IMR-90 (cell line): ENCODE results near the gene PARP12. TPM values are rescaled to one million over a fixed set of nuclear protein-coding genes. Genes with fewer than 3 reads are reported as not detected.

Source experiments
- ATAC-seq: fragments of 200-7000 bp; cut with Tn5 transposase; 2 replicates; pipeline ENCODE4 v1.9.1; 2020; ENCODE audit warnings: low read depth, mild to moderate bottlenecking, moderate library complexity
- BruUV-seq: library from RNA; stranded (reverse); fragments of 400-500 nt; replicated peaks from 2 replicates; lab custom pipeline; 2021; lab: Mats Ljungman, UMichigan
- CTCF ChIA-PET: fragments of 300-600 bp; formaldehyde crosslinking; extraction: SDS; loops from one replicate; lab custom pipeline; 2021; ENCODE audit warnings: antibody characterized with exemption; lab: Yijun Ruan, JAX
- POLR2A ChIA-PET: fragments of 300-600 bp; sonication (Branson Sonifier 250); formaldehyde crosslinking; loops from one replicate; lab custom pipeline; 2022; ENCODE audit warnings: antibody characterized with exemption; ENCODE audit not compliant: unreplicated experiment; lab: Charles Lee
- DNase-seq: peaks from one replicate; pipeline ENCODE4 v3.0.0; 2013
- H2AFZ ChIP-seq: replicated peaks from 2 replicates; pipeline ENCODE3; 2013; ENCODE audit warnings: low read length, mild to moderate bottlenecking; ENCODE audit not compliant: poor library complexity
- H2AK5ac ChIP-seq: 2 replicates; pipeline ENCODE4 v1.6.1; 2013; ENCODE audit warnings: low read depth, low read length, inconsistent platforms
- H2AK9ac ChIP-seq: replicated peaks from 2 replicates; pipeline ENCODE3; 2013; ENCODE audit warnings: mild to moderate bottlenecking, low read depth, low read length, moderate library complexity; ENCODE audit not compliant: poor library complexity
- H2BK120ac ChIP-seq: 2 replicates; pipeline ENCODE4 v1.6.1; 2013; ENCODE audit warnings: low read depth, low read length, inconsistent platforms
- H2BK15ac ChIP-seq: 3 replicates; pipeline ENCODE4 v1.6.1; 2013; ENCODE audit warnings: low read depth, low read length, inconsistent platforms
- H2BK20ac ChIP-seq: 2 replicates; pipeline ENCODE4 v1.6.1; 2013; ENCODE audit warnings: low read depth, mild to moderate bottlenecking, inconsistent platforms, low read length, moderate library complexity
- H2BK5ac ChIP-seq: 2 replicates; pipeline ENCODE4 v1.6.1; 2013; ENCODE audit warnings: mild to moderate bottlenecking, low read depth, low read length, inconsistent platforms; ENCODE audit not compliant: poor library complexity, severe bottlenecking
- H3K14ac ChIP-seq: replicated peaks from 2 replicates; pipeline ENCODE4 v1.6.1; 2013; ENCODE audit warnings: low read depth, low read length, inconsistent platforms
- H3K18ac ChIP-seq: 2 replicates; pipeline ENCODE4 v1.6.1; 2013; ENCODE audit warnings: low read depth, low read length, control low read depth
- H3K23ac ChIP-seq: 2 replicates; pipeline ENCODE4 v1.6.1; 2013; ENCODE audit warnings: low read depth, low read length, inconsistent platforms
- H3K27ac ChIP-seq: 2 replicates; pipeline ENCODE4 v1.5.1; 2013; ENCODE audit warnings: mild to moderate bottlenecking, control low read depth, low read length; ENCODE audit not compliant: insufficient read depth
- H3K27me3 ChIP-seq: 2 replicates; pipeline ENCODE4 v1.6.1; 2013; ENCODE audit warnings: low read length; ENCODE audit not compliant: control insufficient read depth, insufficient read depth
- H3K36me3 ChIP-seq: 2 replicates; pipeline ENCODE4 v1.6.1; 2013; ENCODE audit warnings: low read length, mixed read lengths; ENCODE audit not compliant: control insufficient read depth, insufficient read depth
- H3K4ac ChIP-seq: 2 replicates; pipeline ENCODE4 v1.6.1; 2013; ENCODE audit warnings: low read depth, low read length, inconsistent platforms
- H3K4me1 ChIP-seq: 2 replicates; pipeline ENCODE4 v1.6.1; 2013; ENCODE audit warnings: low read length, mixed read lengths; ENCODE audit not compliant: control insufficient read depth, insufficient read depth
- H3K4me2 ChIP-seq: 2 replicates; pipeline ENCODE4 v1.6.1; 2013; ENCODE audit warnings: low read depth, mild to moderate bottlenecking, control low read depth, low read length, moderate library complexity
- H3K4me3 ChIP-seq: 2 replicates; pipeline ENCODE4 v1.5.1; 2013; ENCODE audit warnings: low read depth, mild to moderate bottlenecking, control low read depth, low read length, moderate library complexity; ENCODE audit not compliant: insufficient read depth
- H3K56ac ChIP-seq: 2 replicates; pipeline ENCODE4 v1.6.1; 2013; ENCODE audit warnings: low read length, inconsistent platforms; ENCODE audit not compliant: insufficient read depth; ENCODE audit errors: extremely low read depth
- H3K79me1 ChIP-seq, 2 experiments: 2 replicates each; pipeline ENCODE4 v1.6.1; 2013; ENCODE audit warnings: low read length in 2 of 2, inconsistent platforms in 1 of 2, low read depth in 1 of 2
- H3K9ac ChIP-seq: 2 replicates; pipeline ENCODE4 v1.6.1; 2013; ENCODE audit warnings: low read depth, low read length, control low read depth
- H3K9me1 ChIP-seq: 2 replicates; pipeline ENCODE4 v1.6.1; 2013; ENCODE audit warnings: low read length, inconsistent platforms; ENCODE audit not compliant: insufficient read depth
- H3K9me3 ChIP-seq: 2 replicates; pipeline ENCODE4 v1.6.1; 2013; ENCODE audit warnings: low read length; ENCODE audit not compliant: control insufficient read depth, insufficient read depth
- H4K20me1 ChIP-seq: 2 replicates; pipeline ENCODE4 v1.6.1; 2013; ENCODE audit warnings: low read length, inconsistent platforms; ENCODE audit not compliant: insufficient read depth
- H4K5ac ChIP-seq: 2 replicates; pipeline ENCODE4 v1.6.1; 2013; ENCODE audit warnings: mild to moderate bottlenecking, low read depth, low read length, control low read depth
- H4K8ac ChIP-seq, 2 experiments: 2 replicates each; pipeline ENCODE4 v1.6.1; 2013; ENCODE audit warnings: low read depth in 2 of 2, low read length in 2 of 2, control low read depth in 1 of 2, inconsistent platforms in 1 of 2
- H4K91ac ChIP-seq: 2 replicates; pipeline ENCODE4 v1.6.1; 2013; ENCODE audit warnings: low read depth, low read length, inconsistent platforms; ENCODE audit not compliant: insufficient read depth
- FOS ChIP-seq: fragments of 150-350 bp; IDR thresholded peaks from 2 replicates; pipeline ENCODE4 v1.6.1; 2016; ENCODE audit warnings: low read depth, low read length
- MAFK ChIP-seq: IDR thresholded peaks from 2 replicates; pipeline ENCODE4 v1.6.1; 2012; ENCODE audit warnings: low read depth, low read length, improper control_type of control experiment
- MAZ ChIP-seq: IDR thresholded peaks from 2 replicates; pipeline ENCODE4 v1.6.1; 2012; ENCODE audit warnings: low read depth, mild to moderate bottlenecking, low read length, improper control_type of control experiment, moderate library complexity, borderline replicate concordance
- RAD21 ChIP-seq: IDR thresholded peaks from 2 replicates; pipeline ENCODE4 v1.6.1; 2012; ENCODE audit warnings: low read length, improper control_type of control experiment
- RCOR1 ChIP-seq: IDR thresholded peaks from 2 replicates; pipeline ENCODE4 v1.6.1; 2012; ENCODE audit warnings: mild to moderate bottlenecking, low read length, improper control_type of control experiment; ENCODE audit not compliant: insufficient replicate concordance
- RFX5 ChIP-seq: IDR thresholded peaks from 2 replicates; pipeline ENCODE4 v1.8.0; 2012; ENCODE audit warnings: low read depth, mild to moderate bottlenecking, low read length, moderate library complexity
- SMC3 ChIP-seq: fragments of 150-350 bp; IDR thresholded peaks from 2 replicates; pipeline ENCODE4 v1.6.1; 2016; ENCODE audit warnings: low read depth, mild to moderate bottlenecking, antibody characterized with exemption, low read length, moderate library complexity
- WGBS, 2 experiments: methylation state at CpG; one replicate each; pipeline versions ENCODE4 v1.1.5 to v1.1.7; 2013; ENCODE audit warnings: missing lambda C conversion rate in 2 of 2; ENCODE audit not compliant: insufficient read length in 1 of 2; ENCODE audit errors: extremely low coverage in 2 of 2; 5-methylcytosine and 5-hydroxymethylcytosine counted together
- dilution Hi-C: fragments of 300-500 bp; cut with HindIII; formaldehyde crosslinking; loops from one replicate; pipeline ENCODE4 v1.14.3; 2018; ENCODE audit warnings: low sequenced_read_pairs; ENCODE audit not compliant: unreplicated experiment
- in situ Hi-C: fragments of 300-500 bp; cut with MboI; formaldehyde crosslinking; loops from 3 replicates; pipeline ENCODE4 v1.14.3; 2019; ENCODE audit warnings: low sequenced_read_pairs, inconsistent platforms, mixed read lengths
- intact Hi-C: fragments of 100-400 bp; cut with micrococcal nuclease; formaldehyde crosslinking; loops from 2 replicates; pipeline ENCODE4 v1.10.0; 2022
- polyA plus RNA-seq, 3 experiments: library from polyadenylated mRNA; depleted of rRNA; stranded (reverse); fragments of >200 nt; gene quantifications; 2 replicates each; pipeline ENCODE4 v1.2.3, GENCODE V29; 2012; ENCODE audit warnings: low replicate concordance in 1 of 3
- total RNA-seq: library from RNA; depleted of rRNA; stranded (reverse); fragments of >200 nt; gene quantifications from 2 replicates; pipeline ENCODE4 v1.2.3, GENCODE V29; 2012
- TF ChIP-seq, protein P1 (sequence below): fragments of 150-350 bp; IDR thresholded peaks from 2 replicates; pipeline ENCODE4 v1.6.1; 2017; ENCODE audit warnings: mild to moderate bottlenecking, antibody characterized with exemption, low read length, low read depth

The PARP12 gene
- total and polyA plus RNA-seq, 2 of the 4 experiments (the other 2 are of a cell fraction): 7.2 to 11.3 TPM

DNA sequence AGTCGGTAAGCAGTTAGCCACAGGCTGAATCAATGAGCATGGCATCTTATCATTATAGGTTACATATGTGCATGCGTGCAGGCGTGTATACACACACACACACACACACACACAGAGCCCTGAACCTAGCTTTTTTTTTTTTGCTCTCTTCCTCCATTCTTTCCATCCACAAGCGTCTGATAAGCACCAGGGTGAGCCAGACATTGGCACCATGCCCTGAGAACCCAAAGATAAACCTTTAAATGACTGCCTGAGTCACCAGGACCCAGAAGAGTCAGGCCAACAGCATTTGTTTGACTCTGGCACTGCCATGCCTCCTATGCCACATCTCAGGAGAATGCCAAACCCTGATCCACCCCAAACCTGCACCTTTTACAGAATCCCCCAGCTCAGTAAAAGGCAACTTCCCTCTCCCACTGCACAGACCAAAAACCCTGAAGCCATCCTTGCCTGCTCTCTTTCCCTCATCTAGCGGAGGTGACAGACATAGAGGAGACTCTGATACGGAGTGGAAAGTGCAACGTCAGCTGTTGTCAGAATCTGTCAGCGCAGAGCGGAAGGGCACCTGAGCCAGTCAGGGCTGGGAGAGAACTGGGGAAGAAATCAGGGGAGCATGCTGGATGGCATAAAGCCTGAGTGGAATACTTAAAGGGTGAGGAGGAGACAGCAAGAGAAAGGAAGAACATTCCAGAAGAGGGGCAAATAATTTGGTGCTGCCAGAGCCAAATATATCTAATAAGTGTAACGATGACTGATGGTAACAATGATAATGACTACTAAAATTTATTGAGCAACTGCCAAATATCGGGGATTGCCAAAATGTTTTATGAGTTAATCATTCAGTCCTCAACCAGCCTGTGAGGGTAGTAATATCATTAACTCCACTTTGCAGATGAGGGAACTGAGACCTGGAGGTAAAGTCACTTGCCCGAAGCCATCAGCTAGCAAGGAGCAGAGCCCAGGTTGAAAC lies 3.2 kb downstream of the PARP12 start (continued):
- peak; percentile 91 for TF ChIP-seq MAFK
- TF ChIP-seq, protein P1, sequence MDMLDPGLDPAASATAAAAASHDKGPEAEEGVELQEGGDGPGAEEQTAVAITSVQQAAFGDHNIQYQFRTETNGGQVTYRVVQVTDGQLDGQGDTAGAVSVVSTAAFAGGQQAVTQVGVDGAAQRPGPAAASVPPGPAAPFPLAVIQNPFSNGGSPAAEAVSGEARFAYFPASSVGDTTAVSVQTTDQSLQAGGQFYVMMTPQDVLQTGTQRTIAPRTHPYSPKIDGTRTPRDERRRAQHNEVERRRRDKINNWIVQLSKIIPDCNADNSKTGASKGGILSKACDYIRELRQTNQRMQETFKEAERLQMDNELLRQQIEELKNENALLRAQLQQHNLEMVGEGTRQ: no peak

DNA sequence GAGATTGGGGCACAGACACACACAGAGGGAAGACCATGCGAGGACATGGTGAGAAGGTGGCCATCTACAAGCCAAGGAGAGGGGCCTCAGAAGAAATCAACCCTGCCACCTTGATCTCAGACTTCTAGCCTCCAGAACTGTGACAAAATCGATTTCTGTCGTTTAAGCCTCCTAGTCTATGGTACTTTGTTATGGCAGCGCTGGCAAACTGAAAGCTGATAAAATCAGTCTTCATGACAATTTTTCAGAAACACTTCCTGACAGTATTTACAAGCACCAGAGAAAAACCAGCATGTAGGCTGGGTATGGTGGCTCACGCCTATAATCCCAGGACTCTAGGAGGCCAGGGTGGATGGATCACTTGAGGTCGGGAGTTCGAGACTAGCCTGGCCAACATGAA lies 4.2 kb downstream of the PARP12 start:
- H2AK9ac ChIP-seq: no peak overlapping the region
- no peak overlapping the region for H2AFZ ChIP-seq
- H3K79me1 ChIP-seq: peaks cover 27 to 72% of the 10 kb centered on the region in 2 experiments; a peak in 3 of 4 replicates
- H2BK15ac ChIP-seq: no peak overlapping the region
- no peak overlapping the region for H3K23ac ChIP-seq
- BruUV-seq: no TSS peak
- WGBS, 2 experiments: no CpG with 5 or more reads among the region's 7 CpGs
- H2BK5ac ChIP-seq: no peak overlapping the region
- POLR2A ChIA-PET: interaction anchor here (0.5 to 0.7 kb wide), 2 partner anchors 301 to 578 kb away, joined by 5 to 6 read pairs; no protein-coding TSS in a partner anchor
- H3K27ac ChIP-seq: no peak overlapping the region
- H3K4me3 ChIP-seq: no peak overlapping the region
- CTCF ChIA-PET: interaction anchor here (0.6 kb wide), 1 partner anchor 53 kb away, joined by 3 read pairs; no protein-coding TSS in a partner anchor
- H3K27me3 ChIP-seq: no peaks in the 10 kb centered on the region
- H4K91ac ChIP-seq: 0 out of 2 replicates have a peak overlapping the region, but pooled peaks have one; percentile 33
- peaks cover 40% of the 10 kb centered on the region for H3K9me1 ChIP-seq
- ATAC-seq: no peak
- no peak overlapping the region for H4K5ac ChIP-seq
- H3K14ac ChIP-seq: no peak overlapping the region
- peaks cover 21% of the 10 kb centered on the region for H3K4me1 ChIP-seq
- H3K4ac ChIP-seq: no peak overlapping the region
- no peak overlapping the region for H2AK5ac ChIP-seq
- peaks cover 8% of the 10 kb centered on the region; the same call in 1 of the 2 replicates for H4K20me1 ChIP-seq
- H3K18ac ChIP-seq: no peak overlapping the region
- dilution Hi-C loops (no loop called here), in situ Hi-C loops (no loop called here), intact Hi-C loops (loop anchor here (2.0 kb wide), 1 partner anchor 118 kb away; the partner anchor contains the start of gene KDM7A)
- H3K9ac ChIP-seq: no peak overlapping the region
- no peak overlapping the region for H2BK120ac ChIP-seq
- H4K8ac ChIP-seq: no peak overlapping the region
- H3K4me2 ChIP-seq: no peak overlapping the region
- no peaks in the 10 kb centered on the region; the same call in 1 of the 2 replicates for H3K36me3 ChIP-seq
- no peak for DNase-seq
- no peak overlapping the region for H3K56ac ChIP-seq
- no peak for TF ChIP-seq MAZ
- no peak for TF ChIP-seq RFX5
- no peak for TF ChIP-seq FOS
- no peak for TF ChIP-seq MAFK
- no peak for TF ChIP-seq RCOR1
- no peak for TF ChIP-seq SMC3
- no peak for TF ChIP-seq RAD21
- TF ChIP-seq, protein P1: no peak
- no peaks in the 10 kb centered on the region for H3K9me3 ChIP-seq
- H2BK20ac ChIP-seq: no peak overlapping the region
